Fibroblast of mammary gland (primary cell): ENCODE results near the gene KLHL26.

Source experiments
- DNase-seq: peaks from one replicate; pipeline ENCODE4 v3.0.0-alpha.2; 2010; ENCODE audit warnings: low read depth
- H3K4me3 ChIP-seq: 2 replicates; pipeline ENCODE4 v1.5.1; 2011; ENCODE audit warnings: low read depth, mild to moderate bottlenecking, low read length, moderate library complexity; ENCODE audit not compliant: control insufficient read depth
- CTCF ChIP-seq: conservative IDR thresholded peaks from 2 replicates; pipeline ENCODE4 v1.5.1; 2011; ENCODE audit warnings: low read depth, low read length, inconsistent platforms; ENCODE audit not compliant: control insufficient read depth, insufficient read depth

Gene KLHL26

GRCh38 chr19:18603958-18604819, 32.6 kb upstream of the KLHL26 start:
- no peak for TF ChIP-seq CTCF
- no peak for DNase-seq
- H3K4me3 ChIP-seq, result no peak overlapping the region

DNA sequence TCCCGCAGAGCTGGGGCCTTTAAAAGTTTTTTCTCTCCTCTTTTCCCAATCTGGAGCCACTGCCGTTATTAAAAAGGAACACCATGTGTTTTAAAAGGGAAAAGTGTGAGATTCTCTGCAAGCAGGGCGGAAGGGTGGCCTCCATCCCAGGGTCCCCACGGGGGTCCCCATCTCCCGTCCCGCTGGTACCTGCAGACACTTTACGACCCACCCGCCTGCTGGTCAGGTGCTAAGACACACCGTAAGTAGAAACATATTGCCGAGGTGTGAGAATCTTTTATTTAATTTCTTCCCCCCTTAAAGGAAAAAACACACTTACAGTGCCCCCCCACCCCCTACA, 32.0 kb upstream of the KLHL26 start:
- TF ChIP-seq CTCF, result no peak
- DNase-seq, result no peak
- H3K4me3 ChIP-seq, result no peak overlapping the region

DNA sequence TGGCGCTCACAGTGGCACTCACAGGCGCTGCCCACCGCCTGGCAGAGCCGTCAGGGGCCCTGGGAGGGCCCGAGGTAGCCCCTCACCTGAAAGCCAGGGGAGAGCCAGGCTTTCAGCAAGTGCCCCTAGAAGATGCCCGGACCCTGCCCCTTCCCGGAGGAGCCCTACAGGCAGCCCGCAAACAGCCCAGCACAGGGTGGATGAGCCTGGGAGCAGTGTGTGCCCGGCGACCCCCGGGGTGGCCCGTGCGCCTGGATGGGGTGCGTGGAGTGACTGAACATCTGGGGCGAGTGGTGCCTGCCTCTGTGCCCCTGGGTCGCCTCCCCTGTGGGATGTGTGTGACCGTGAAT, 31.7 kb upstream of the KLHL26 start:
- no peak overlapping the region for H3K4me3 ChIP-seq
- TF ChIP-seq CTCF, result no peak
- no peak for DNase-seq

DNA sequence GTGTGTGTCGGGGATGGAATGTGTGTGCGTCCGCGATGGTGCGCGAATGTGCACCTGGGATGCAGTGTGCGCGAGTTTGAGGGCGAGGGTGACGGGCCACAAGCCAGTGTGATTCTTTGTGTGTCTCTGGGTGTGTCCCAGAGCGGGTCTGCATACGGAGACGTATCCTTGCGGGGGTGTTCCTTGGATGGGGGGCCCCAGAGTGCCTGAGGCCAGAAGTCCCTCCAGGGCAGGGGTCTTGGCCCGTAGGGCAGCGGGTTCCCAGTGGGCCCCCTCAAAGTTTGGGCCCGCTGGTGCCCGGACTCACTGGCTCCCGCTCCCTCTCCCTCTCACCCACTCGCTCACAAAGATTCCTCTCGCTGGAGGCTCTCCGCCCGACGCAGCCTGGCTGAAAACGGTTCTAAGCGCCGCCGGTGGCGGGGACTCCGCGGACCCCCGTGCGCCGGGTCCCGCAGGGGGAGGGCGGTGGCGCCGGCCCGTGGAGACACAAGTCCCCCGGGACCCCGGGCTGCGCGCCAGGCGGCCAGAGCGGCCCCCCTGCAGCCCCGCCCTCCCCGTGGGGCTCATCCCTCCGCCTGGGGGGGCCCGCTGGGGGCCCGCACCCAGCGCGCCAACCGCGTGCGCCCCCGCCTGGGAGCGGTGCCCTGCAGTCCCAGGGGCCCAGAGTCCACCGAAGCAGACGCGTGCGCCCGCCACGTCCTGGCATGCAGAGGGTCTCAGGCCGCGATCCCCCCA, 31.1 kb upstream of the KLHL26 start:
- no peak for DNase-seq
- no peak overlapping the region for H3K4me3 ChIP-seq
- TF ChIP-seq CTCF, result no peak

GRCh38 chr19:18606281-18607225, 30.3 kb upstream of the KLHL26 start, which contains the start of gene CRLF1:
CRLF1 (minus strand) TSS chr19:18606799; CDS start chr19:18606656, 143 bp downstream.
- H3K4me3 ChIP-seq, result no peak within 1 kb of the TSS
- TF ChIP-seq CTCF, result no peak
- DNase-seq, result no peak
